K562 (cell line): ENCODE measurements around the gene DRC1.

Experiments
- ETV5 ChIP-seq: sonication (generic); formaldehyde crosslinking; IDR thresholded peaks from 2 replicates; pipeline ENCODE4 v1.4.0; 2020; ENCODE audit warnings: low read depth, mild to moderate bottlenecking, missing genetic modification reagents
- KAT7 ChIP-seq: sonication (generic); formaldehyde crosslinking; IDR thresholded peaks from 2 replicates; pipeline ENCODE4 v1.8.0; 2022; ENCODE audit warnings: missing genetic modification reagents, mild to moderate bottlenecking, borderline replicate concordance
- NR3C1 ChIP-seq: sonication (generic); formaldehyde crosslinking; IDR thresholded peaks from 2 replicates; pipeline ENCODE4 v1.8.1; 2022; ENCODE audit warnings: missing genetic modification reagents
- POLR2A ChIP-seq: fragments of 450-650 bp; conservative IDR thresholded peaks from 2 replicates; pipeline ENCODE4 v1.6.1; 2016
- PTBP1 ChIP-seq: fragments of 200-400 bp; formaldehyde crosslinking; IDR thresholded peaks from 2 replicates; pipeline ENCODE4 v1.6.1; 2017; ENCODE audit warnings: low read depth, low read length

- TF ChIP-seq NR3C1 (no peak), ETV5 (CRISPR knock-in tag) (no peak), POLR2A (no peak), KAT7 (CRISPR knock-in tag) (no peak), PTBP1 (no peak)
Observed at GRCh38 chr2:26401739-26402541, at the start of gene DRC1.
